KOPT-K1 (cell line): ENCODE results near the gene MCUR1.
"Not testable (repeated sequence)": the region's sequence is repeated elsewhere in the genome, so short reads cannot be mapped to it uniquely, and the experiment has no call there.

Source experiments
- H3K27ac ChIP-seq: fragments of 200-600 bp; sonication (generic); 2 replicates; pipeline ENCODE4 v1.5.1; 2016; ENCODE audit warnings: antibody characterized with exemption, mild to moderate bottlenecking, low read depth, low read length; ENCODE audit not compliant: poor library complexity, severe bottlenecking
- H3K36me3 ChIP-seq: fragments of 200-600 bp; sonication (generic); 2 replicates; pipeline ENCODE4 v1.5.1; 2017; ENCODE audit warnings: antibody characterized with exemption, mild to moderate bottlenecking, low read length, moderate library complexity; ENCODE audit not compliant: insufficient read depth
- H3K9me3 ChIP-seq: fragments of 200-600 bp; sonication (generic); 2 replicates; pipeline ENCODE4 v1.5.1; 2017; ENCODE audit warnings: antibody characterized with exemption, low read length, mild to moderate bottlenecking; ENCODE audit not compliant: insufficient read depth, poor library complexity, severe bottlenecking

MCUR1 gene

GRCh38 chr6:13775466-13775865 lies 38.9 kb downstream of the MCUR1 start:
- H3K27ac ChIP-seq, H3K36me3 ChIP-seq, H3K9me3 ChIP-seq: not testable (repeated sequence)

GRCh38 chr6:13772358-13773030 lies 41.9 kb downstream of the MCUR1 start:
- not testable (repeated sequence) for H3K27ac ChIP-seq, H3K9me3 ChIP-seq, H3K36me3 ChIP-seq

- Histone ChIP-seq H3K36me3 (no peaks in the 10 kb centered on the region), H3K9me3 (no peaks in the 10 kb centered on the region), H3K27ac (no peak overlapping the region)
Observed at GRCh38 chr6:13769655-13770053, 44.7 kb downstream of the MCUR1 start.

GRCh38 chr6:13769034-13769654 lies 45.2 kb downstream of the MCUR1 start:
- no peak overlapping the region for H3K27ac ChIP-seq
- no peaks in the 10 kb centered on the region for H3K36me3 ChIP-seq
- H3K9me3 ChIP-seq, result no peaks in the 10 kb centered on the region

GRCh38 chr6:13767121-13767808 lies 47.1 kb downstream of the MCUR1 start:
- Histone ChIP-seq H3K36me3 (no peaks in the 10 kb centered on the region), H3K27ac (peak overlapping the region; percentile 53), H3K9me3 (no peaks in the 10 kb centered on the region)

- Histone ChIP-seq H3K27ac (peak overlapping the region; percentile 31), H3K36me3 (no peaks in the 10 kb centered on the region), H3K9me3 (no peaks in the 10 kb centered on the region)
Observed at GRCh38 chr6:13766201-13766634, 48.1 kb downstream of the MCUR1 start.

- Histone ChIP-seq H3K27ac (peak overlapping the region; percentile 31), H3K9me3 (no peaks in the 10 kb centered on the region), H3K36me3 (no peaks in the 10 kb centered on the region)
Observed at GRCh38 chr6:13765570-13765969, 48.8 kb downstream of the MCUR1 start.

- Histone ChIP-seq H3K36me3 (no peaks in the 10 kb centered on the region), H3K27ac (no peak overlapping the region), H3K9me3 (no peaks in the 10 kb centered on the region)
Observed at GRCh38 chr6:13764996-13765395, 49.4 kb downstream of the MCUR1 start.

- H3K27ac ChIP-seq, result no peak overlapping the region
- H3K9me3 ChIP-seq, result no peaks in the 10 kb centered on the region
- H3K36me3 ChIP-seq, result no peaks in the 10 kb centered on the region
Observed at GRCh38 chr6:13763740-13764381, 50.5 kb downstream of the MCUR1 start.

- H3K9me3 ChIP-seq, result no peaks in the 10 kb centered on the region
- no peaks in the 10 kb centered on the region for H3K36me3 ChIP-seq
- peak overlapping the region; percentile 44 for H3K27ac ChIP-seq
Observed at GRCh38 chr6:13762611-13763441, 51.5 kb downstream of the MCUR1 start.

- no peak overlapping the region for H3K27ac ChIP-seq
- H3K36me3 ChIP-seq, result no peaks in the 10 kb centered on the region
- H3K9me3 ChIP-seq, result no peaks in the 10 kb centered on the region
Observed at GRCh38 chr6:13761361-13762036, 52.9 kb downstream of the MCUR1 start.

GRCh38 chr6:13760307-13761304 lies 53.8 kb downstream of the MCUR1 start:
- H3K9me3 ChIP-seq, result no peaks in the 10 kb centered on the region
- no peaks in the 10 kb centered on the region for H3K36me3 ChIP-seq
- no peak overlapping the region for H3K27ac ChIP-seq

GRCh38 chr6:13759025-13759424 lies 55.3 kb downstream of the MCUR1 start:
- Histone ChIP-seq H3K27ac (no peak overlapping the region), H3K9me3 (no peaks in the 10 kb centered on the region), H3K36me3 (no peaks in the 10 kb centered on the region)
